ENCODE measurements around the gene CMTR1.

Gene CMTR1

DNA sequence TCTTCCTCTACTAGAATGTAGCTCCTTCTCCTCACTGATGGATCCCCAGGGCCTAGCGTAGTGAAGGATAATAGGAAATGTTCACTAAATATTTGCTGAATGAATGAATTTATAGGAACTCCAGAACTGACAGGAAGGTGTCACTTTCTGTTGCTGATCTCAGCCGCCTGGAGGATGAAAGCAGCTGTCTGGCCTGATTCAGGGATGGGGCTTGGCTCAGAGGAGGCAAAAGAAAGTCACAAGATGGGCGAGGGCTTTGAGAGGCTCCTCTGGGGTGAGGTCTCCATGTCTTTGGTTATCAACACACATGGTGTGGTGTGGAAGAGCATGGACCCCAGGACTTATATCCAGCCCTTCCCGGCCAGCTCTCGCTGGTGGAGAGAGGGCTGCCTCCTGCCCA lies 78.2 kb downstream of the CMTR1 start:
- Histone ChIP-seq H3K27me3 (ENCODE audit: control insufficient read depth, insufficient read depth, low read length) (peaks cover 78% of the 10 kb centered on the region), H3K9ac (ENCODE audit: low read depth, low read length) (no peak overlapping the region)

DNA sequence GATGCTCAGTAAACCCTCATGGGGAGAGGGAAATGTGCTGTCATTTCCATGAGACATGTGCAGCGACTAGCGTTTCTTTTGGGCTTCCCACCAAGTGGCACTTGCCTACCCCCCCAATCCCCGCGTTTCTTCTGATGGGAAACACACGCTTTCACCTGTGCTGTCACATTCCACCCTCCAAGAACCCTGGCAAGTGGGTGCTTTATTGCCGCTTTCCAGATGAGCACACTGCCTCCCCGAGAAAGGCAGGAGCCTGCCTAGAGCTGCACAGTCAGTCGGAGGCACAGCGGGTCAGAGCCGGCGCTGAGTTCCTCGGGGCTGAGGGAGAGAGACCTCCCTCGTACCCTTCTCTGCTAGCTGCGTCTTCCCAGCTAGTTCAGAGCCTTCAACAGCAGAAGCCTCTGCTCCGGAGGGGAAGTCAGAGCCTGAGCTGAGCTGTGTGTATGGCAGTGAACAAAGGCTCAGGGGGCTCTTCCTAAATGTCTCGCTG lies 78.9 kb downstream of the CMTR1 start:
- Histone ChIP-seq H3K4me1 (ENCODE audit: control insufficient read depth, insufficient read depth, low read length) (peaks cover 7% of the 10 kb centered on the region), H3K9ac (ENCODE audit: low read depth, low read length) (no peak overlapping the region), H3K4me3 (ENCODE audit: low read length) (no peak overlapping the region), H3K36me3 (ENCODE audit: insufficient read depth, low read length) (no peaks in the 10 kb centered on the region), H3K4me2 (ENCODE audit: low read length) (no peak overlapping the region), H3K27me3 (ENCODE audit: control insufficient read depth, insufficient read depth, low read length) (peaks cover 78% of the 10 kb centered on the region), H3K9me3 (replicated peaks; ENCODE audit: low read length) (no peaks in the 10 kb centered on the region)

More for the DNA sequence above, 78.2 kb downstream of the CMTR1 start:
- no peak overlapping the region for H3K4me2 ChIP-seq (ENCODE audit: low read length)
- peaks cover 7% of the 10 kb centered on the region for H3K4me1 ChIP-seq (ENCODE audit: control insufficient read depth, insufficient read depth, low read length)
- H3K4me3 ChIP-seq (ENCODE audit: low read length): no peak overlapping the region
- no peaks in the 10 kb centered on the region for H3K36me3 ChIP-seq (ENCODE audit: insufficient read depth, low read length)
- H3K9me3 ChIP-seq (replicated peaks; ENCODE audit: low read length): no peaks in the 10 kb centered on the region

DNA sequence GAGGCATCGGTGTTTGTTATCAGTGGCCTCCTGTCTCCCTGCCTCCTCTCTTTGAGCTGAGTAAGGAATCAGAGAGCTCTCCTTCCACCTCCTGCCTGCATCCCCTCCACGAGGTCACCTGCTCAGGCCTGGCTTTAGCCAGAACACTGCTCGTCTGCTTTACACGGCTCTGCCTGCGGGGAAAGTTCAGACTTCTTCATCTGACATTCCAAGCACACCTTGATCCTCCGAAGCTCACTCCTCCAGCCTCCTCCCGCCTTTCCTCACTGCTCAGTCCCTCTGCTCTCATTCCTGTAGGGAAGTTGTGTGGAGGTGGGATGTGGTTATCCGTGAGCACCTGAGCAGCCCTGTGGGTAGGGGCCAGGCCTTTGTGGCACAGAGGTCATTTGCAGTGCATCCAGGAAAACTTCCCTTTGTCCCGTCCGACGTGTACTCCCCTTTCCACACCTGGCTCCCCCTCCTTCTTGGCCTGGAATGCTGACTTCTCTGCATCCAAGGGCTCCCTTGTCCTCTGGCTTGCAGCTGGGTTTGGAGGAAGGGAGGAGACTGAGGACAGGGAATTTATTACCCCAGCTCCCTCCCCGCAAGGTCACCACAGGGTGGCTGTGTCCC lies 79.5 kb downstream of the CMTR1 start:
- Histone ChIP-seq H3K9ac (ENCODE audit: low read depth, low read length) (no peak overlapping the region), H3K9me3 (replicated peaks; ENCODE audit: low read length) (no peaks in the 10 kb centered on the region), H3K4me2 (ENCODE audit: low read length) (no peak overlapping the region), H3K4me3 (ENCODE audit: low read length) (no peak overlapping the region), H3K4me1 (ENCODE audit: control insufficient read depth, insufficient read depth, low read length) (peaks cover 7% of the 10 kb centered on the region), H3K27me3 (ENCODE audit: control insufficient read depth, insufficient read depth, low read length) (peaks cover 80% of the 10 kb centered on the region), H3K36me3 (ENCODE audit: insufficient read depth, low read length) (no peaks in the 10 kb centered on the region)

DNA sequence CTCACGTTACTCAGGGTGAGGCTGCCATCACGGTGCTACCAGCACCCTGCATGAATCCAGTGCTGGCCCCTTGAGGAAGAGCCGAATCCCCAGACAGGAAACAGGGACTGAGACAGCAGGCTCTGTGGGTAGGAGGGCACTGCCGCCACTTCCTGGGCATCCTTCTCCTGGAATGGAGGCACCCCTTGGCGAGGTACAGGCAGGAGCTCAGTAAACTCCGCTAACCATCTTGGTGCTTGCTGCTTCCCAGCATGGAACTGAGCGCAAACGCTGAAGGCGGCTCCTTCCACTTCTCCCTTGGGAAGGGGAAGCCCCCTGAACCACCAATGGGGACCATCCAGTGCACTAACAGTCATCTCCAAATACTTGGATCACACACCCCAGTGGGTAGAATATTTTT lies 80.1 kb downstream of the CMTR1 start:
- H3K9me3 ChIP-seq (replicated peaks; ENCODE audit: low read length): no peaks in the 10 kb centered on the region
- H3K27me3 ChIP-seq (ENCODE audit: control insufficient read depth, insufficient read depth, low read length): peaks cover 86% of the 10 kb centered on the region
- peaks cover 7% of the 10 kb centered on the region for H3K4me1 ChIP-seq (ENCODE audit: control insufficient read depth, insufficient read depth, low read length)
- H3K9ac ChIP-seq (ENCODE audit: low read depth, low read length): no peak overlapping the region
- no peak overlapping the region for H3K4me2 ChIP-seq (ENCODE audit: low read length)
- H3K36me3 ChIP-seq (ENCODE audit: insufficient read depth, low read length): no peaks in the 10 kb centered on the region
- H3K4me3 ChIP-seq (ENCODE audit: low read length): no peak overlapping the region

DNA sequence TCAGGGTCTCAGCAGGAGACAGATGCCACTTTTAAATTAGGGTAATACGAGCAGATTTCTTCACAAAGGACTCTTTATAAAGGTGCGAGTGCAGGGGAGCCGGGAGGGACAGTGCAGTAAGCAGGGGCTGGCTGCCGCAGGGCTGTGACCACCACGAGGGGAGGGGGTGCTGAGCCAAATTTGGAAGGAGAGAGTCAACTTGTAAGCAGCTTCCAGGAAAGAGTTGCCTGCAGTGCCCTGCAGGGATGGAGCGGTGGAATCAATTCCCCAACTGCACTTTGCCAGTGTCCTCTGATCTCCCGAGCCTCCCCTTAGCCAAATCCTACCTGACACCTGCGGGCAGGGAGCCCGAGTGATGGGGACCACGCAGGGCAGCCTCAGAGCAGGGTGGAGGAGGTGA lies 80.6 kb downstream of the CMTR1 start:
- no peaks in the 10 kb centered on the region for H3K36me3 ChIP-seq (ENCODE audit: insufficient read depth, low read length)
- no peaks in the 10 kb centered on the region for H3K9me3 ChIP-seq (replicated peaks; ENCODE audit: low read length)
- peaks cover 86% of the 10 kb centered on the region for H3K27me3 ChIP-seq (ENCODE audit: control insufficient read depth, insufficient read depth, low read length)
- no peak overlapping the region for H3K9ac ChIP-seq (ENCODE audit: low read depth, low read length)
- H3K4me3 ChIP-seq (ENCODE audit: low read length): no peak overlapping the region
- no peak overlapping the region for H3K4me2 ChIP-seq (ENCODE audit: low read length)
- peaks cover 7% of the 10 kb centered on the region for H3K4me1 ChIP-seq (ENCODE audit: control insufficient read depth, insufficient read depth, low read length)

DNA sequence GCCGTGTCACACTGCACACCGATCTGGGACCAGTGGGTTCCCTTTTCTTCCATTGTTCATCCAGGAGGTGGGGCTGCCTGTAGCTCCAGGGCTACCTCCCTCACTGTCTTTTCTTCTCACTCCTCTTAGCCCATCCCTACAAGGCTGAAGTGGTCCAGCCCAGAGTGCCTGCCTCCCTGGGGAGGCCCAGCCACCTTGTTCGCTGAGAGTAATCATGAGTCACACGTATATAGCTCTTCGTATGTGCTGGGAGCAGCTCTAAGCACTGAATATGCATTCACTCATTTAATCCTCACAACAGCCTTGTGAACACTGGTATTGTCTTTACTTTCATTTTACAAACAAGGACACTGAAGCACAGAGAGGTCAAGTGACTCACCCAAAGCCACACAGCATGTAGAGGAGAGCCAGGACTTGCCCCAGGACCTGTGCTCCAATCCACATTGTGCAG lies 81.3 kb downstream of the CMTR1 start:
- no peak overlapping the region for H3K4me3 ChIP-seq (ENCODE audit: low read length)
- H3K9ac ChIP-seq (ENCODE audit: low read depth, low read length): no peak overlapping the region
- H3K4me1 ChIP-seq (ENCODE audit: control insufficient read depth, insufficient read depth, low read length): peaks cover 7% of the 10 kb centered on the region
- H3K9me3 ChIP-seq (replicated peaks; ENCODE audit: low read length): no peaks in the 10 kb centered on the region
- no peaks in the 10 kb centered on the region for H3K36me3 ChIP-seq (ENCODE audit: insufficient read depth, low read length)
- H3K27me3 ChIP-seq (ENCODE audit: control insufficient read depth, insufficient read depth, low read length): peaks cover 92% of the 10 kb centered on the region
- H3K4me2 ChIP-seq (ENCODE audit: low read length): peak overlapping the region; percentile 46

DNA sequence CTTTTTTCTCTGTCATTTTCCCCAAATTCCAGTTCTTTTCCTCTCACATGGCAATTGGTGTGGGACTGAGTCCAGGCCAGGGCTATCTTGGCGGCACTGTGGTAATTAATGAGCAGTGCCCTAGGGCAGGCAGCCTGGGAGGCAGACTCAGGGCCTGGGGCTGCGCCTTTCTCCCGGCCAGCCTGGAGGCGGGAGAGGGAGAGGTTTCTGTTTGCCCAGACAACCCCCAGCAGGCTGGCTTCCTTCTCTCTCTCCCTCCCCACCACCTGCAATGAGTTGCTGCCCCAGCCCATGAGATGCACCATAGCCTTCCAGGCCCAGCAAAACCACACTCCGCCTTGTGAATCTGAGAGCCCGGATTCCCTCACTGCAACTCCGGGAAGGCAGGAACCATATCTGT lies 81.8 kb downstream of the CMTR1 start:
- no peak overlapping the region for H3K9ac ChIP-seq (ENCODE audit: low read depth, low read length)
- peaks cover 90% of the 10 kb centered on the region for H3K27me3 ChIP-seq (ENCODE audit: control insufficient read depth, insufficient read depth, low read length)
- H3K4me1 ChIP-seq (ENCODE audit: control insufficient read depth, insufficient read depth, low read length): peaks cover 7% of the 10 kb centered on the region
- no peak overlapping the region for H3K4me3 ChIP-seq (ENCODE audit: low read length)
- H3K9me3 ChIP-seq (replicated peaks; ENCODE audit: low read length): no peaks in the 10 kb centered on the region
- no peaks in the 10 kb centered on the region for H3K36me3 ChIP-seq (ENCODE audit: insufficient read depth, low read length)
- peak overlapping the region; percentile 46 for H3K4me2 ChIP-seq (ENCODE audit: low read length)

DNA sequence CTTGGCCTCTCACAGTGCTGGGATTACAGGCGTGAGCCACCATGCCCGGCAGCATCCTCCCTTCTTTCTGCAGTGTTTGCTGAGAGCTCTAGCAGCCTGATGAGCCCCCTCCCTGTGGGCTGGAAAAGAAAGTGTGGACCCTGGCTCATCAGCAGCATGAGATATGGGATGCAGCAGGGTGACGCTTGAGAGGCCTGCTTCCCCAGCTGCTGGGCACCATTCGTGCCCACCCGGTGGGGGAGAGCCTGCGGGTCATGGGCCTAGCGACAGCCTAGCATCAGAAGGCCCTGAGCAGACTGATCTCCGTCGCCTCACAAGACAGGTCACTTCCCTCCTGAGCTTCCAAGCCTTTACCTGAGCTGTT lies 82.7 kb downstream of the CMTR1 start:
- H3K4me2 ChIP-seq (ENCODE audit: low read length): no peak overlapping the region
- no peaks in the 10 kb centered on the region for H3K9me3 ChIP-seq (replicated peaks; ENCODE audit: low read length)
- no peak overlapping the region for H3K9ac ChIP-seq (ENCODE audit: low read depth, low read length)
- H3K4me3 ChIP-seq (ENCODE audit: low read length): no peak overlapping the region
- H3K27me3 ChIP-seq (ENCODE audit: control insufficient read depth, insufficient read depth, low read length): peaks cover 84% of the 10 kb centered on the region
- H3K4me1 ChIP-seq (ENCODE audit: control insufficient read depth, insufficient read depth, low read length): peaks cover 7% of the 10 kb centered on the region
- no peaks in the 10 kb centered on the region for H3K36me3 ChIP-seq (ENCODE audit: insufficient read depth, low read length)

DNA sequence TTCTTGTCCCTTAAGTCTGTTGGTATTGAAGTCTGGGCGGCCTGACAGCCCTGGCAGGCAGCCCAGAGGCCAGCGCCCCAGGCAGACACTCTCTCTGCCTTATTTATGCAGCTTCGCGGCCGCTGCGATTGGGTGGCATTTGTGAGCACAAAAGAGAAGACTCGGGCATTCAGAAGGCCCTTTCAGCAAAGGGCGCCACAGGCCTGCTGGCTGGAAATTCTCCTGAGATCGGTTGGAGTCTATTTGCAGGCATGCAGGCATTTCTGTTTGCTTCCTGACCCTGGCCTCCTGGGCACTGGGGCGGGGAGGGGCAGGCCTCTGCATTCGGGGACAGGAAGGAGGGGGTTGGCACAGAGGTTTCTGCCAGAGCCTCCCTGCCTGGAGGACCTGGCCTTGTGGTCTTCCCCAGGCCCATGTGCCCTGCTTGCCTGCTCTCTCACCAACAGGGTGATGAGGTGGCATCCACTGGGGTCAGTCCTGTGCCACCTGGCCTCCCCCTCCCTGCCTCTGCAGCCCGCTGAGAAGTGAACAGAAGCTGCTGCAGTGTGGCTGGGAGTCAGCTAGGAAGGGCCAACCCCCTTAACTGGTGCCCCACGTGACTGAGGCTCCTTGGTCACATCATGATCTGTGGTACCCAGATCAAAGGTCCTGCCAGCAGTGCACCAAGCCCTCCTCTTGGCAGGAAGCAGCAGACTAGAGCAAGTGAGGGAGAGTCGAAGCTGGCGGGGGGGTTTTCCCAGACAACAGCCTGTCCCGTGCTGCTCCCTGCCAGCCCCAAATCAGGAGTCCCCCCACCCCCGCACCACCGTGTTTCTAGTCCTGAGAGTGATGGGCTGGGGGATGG lies 83.3 kb downstream of the CMTR1 start:
- Histone ChIP-seq H3K9me3 (replicated peaks; ENCODE audit: low read length) (no peaks in the 10 kb centered on the region), H3K36me3 (ENCODE audit: insufficient read depth, low read length) (no peaks in the 10 kb centered on the region), H3K4me1 (ENCODE audit: control insufficient read depth, insufficient read depth, low read length) (peaks cover 7% of the 10 kb centered on the region), H3K4me2 (ENCODE audit: low read length) (no peak overlapping the region), H3K9ac (ENCODE audit: low read depth, low read length) (no peak overlapping the region), H3K4me3 (ENCODE audit: low read length) (no peak overlapping the region), H3K27me3 (ENCODE audit: control insufficient read depth, insufficient read depth, low read length) (peaks cover 84% of the 10 kb centered on the region)

DNA sequence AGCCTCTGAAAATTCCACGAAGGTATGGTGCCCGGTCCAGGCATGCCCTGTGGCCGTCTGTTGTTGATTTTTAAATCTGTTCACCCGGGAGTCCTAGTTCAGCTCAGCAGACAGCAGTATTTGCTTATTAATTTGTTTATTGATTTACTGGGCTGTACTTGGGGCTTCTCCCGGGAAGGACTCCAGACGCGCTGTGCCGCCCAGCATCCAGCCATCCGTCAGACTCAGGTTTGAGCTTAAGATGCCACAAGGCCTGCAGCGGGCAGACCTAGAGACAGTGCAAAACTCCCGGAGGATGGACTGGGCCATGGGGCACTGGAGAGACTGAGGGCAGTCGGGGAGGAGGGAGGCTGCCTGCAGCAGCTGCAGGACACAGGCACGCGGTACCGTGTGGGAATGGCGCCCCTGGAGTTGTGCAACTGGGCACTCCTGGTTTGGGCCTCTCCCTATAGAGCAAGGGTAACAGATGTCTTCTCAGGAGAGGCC lies 83.9 kb downstream of the CMTR1 start:
- H3K9me3 ChIP-seq (replicated peaks; ENCODE audit: low read length): no peaks in the 10 kb centered on the region
- no peak overlapping the region for H3K4me3 ChIP-seq (ENCODE audit: low read length)
- no peak overlapping the region for H3K9ac ChIP-seq (ENCODE audit: low read depth, low read length)
- H3K36me3 ChIP-seq (ENCODE audit: insufficient read depth, low read length): no peaks in the 10 kb centered on the region
- H3K4me1 ChIP-seq (ENCODE audit: control insufficient read depth, insufficient read depth, low read length): peaks cover 7% of the 10 kb centered on the region
- H3K27me3 ChIP-seq (ENCODE audit: control insufficient read depth, insufficient read depth, low read length): peaks cover 83% of the 10 kb centered on the region
- no peak overlapping the region for H3K4me2 ChIP-seq (ENCODE audit: low read length)

DNA sequence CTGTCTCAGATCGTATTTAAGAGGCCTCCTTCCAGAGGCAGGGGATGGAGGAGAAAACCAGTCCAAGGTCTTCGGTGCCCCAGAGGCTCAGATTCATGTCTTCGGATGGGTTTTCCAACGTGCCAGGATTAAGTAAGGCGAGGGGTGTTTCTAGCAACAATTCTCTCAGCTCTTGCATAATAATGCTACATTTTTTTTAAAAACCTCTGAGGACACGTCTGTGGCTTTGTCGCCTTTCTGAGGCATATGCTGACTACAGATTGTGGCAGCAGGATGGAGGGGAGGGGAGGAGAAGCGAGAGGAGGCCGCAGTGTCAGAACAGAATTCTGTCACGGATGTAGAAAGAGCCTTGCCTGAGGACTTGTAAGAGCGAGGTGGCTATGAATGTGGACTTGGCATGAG lies 84.4 kb downstream of the CMTR1 start:
- H3K9ac ChIP-seq (ENCODE audit: low read depth, low read length): no peak overlapping the region
- no peaks in the 10 kb centered on the region for H3K36me3 ChIP-seq (ENCODE audit: insufficient read depth, low read length)
- H3K4me3 ChIP-seq (ENCODE audit: low read length): no peak overlapping the region
- H3K4me2 ChIP-seq (ENCODE audit: low read length): no peak overlapping the region
- peaks cover 81% of the 10 kb centered on the region for H3K27me3 ChIP-seq (ENCODE audit: control insufficient read depth, insufficient read depth, low read length)
- no peaks in the 10 kb centered on the region for H3K9me3 ChIP-seq (replicated peaks; ENCODE audit: low read length)
- H3K4me1 ChIP-seq (ENCODE audit: control insufficient read depth, insufficient read depth, low read length): peaks cover 7% of the 10 kb centered on the region
